Measurements from ENCODE around the gene STRIP1. TPM values are rescaled to one million over a fixed set of nuclear protein-coding genes. Genes with fewer than 3 reads are reported as not detected.
"Not testable (repeated sequence)": the region's sequence is repeated elsewhere in the genome, so short reads cannot be mapped to it uniquely, and the experiment has no call there.

The STRIP1 gene
- total RNA-seq, 1 donor from 2014 or later, result 69.1 TPM

DNA sequence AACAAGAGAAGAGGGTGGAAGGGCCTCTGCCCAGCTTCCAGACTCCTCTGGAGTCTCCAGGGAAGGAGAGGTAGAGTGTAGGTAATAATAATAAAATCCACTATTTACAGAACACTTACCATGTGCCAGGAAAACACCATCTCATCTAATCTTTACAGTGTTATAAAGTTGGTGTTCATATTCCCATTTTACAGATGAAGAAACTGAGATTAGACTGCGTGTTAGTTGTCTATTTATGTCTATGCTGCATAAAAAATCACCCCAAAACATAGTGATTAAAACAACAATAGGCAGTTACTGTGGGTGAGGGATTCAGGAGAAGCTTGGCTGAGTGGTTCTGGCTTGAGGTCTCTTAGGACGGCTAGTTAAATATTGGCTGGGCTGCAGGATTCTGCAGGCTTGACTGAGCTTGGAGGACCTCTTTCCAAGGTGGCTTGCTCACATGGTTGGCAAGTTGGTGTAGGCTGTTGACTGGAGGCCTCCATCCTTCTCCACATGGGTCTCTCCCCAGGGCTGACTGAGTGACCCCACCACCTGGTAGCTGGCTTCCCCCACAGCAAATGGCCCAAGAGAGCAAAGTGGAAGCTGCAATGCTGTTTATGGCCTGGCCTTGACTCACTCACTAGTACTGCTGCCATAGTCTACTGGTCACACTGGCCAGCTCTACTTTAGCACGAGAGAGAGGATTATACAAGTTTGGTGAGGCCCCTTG is 42.5 kb downstream of the STRIP1 start:
- no peak overlapping the region for H3K27ac Mint-ChIP-seq (ENCODE audit: unreplicated experiment)
- no peak overlapping the region for H3K4me3 Mint-ChIP-seq
- TF ChIP-seq, protein P1, sequence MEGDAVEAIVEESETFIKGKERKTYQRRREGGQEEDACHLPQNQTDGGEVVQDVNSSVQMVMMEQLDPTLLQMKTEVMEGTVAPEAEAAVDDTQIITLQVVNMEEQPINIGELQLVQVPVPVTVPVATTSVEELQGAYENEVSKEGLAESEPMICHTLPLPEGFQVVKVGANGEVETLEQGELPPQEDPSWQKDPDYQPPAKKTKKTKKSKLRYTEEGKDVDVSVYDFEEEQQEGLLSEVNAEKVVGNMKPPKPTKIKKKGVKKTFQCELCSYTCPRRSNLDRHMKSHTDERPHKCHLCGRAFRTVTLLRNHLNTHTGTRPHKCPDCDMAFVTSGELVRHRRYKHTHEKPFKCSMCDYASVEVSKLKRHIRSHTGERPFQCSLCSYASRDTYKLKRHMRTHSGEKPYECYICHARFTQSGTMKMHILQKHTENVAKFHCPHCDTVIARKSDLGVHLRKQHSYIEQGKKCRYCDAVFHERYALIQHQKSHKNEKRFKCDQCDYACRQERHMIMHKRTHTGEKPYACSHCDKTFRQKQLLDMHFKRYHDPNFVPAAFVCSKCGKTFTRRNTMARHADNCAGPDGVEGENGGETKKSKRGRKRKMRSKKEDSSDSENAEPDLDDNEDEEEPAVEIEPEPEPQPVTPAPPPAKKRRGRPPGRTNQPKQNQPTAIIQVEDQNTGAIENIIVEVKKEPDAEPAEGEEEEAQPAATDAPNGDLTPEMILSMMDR (conservative IDR thresholded peaks at IDR 0.05), result no peak
- H3K36me3 Mint-ChIP-seq (ENCODE audit: low read depth), result no peaks in the 10 kb centered on the region
- H3K4me1 Mint-ChIP-seq, result no peaks in the 10 kb centered on the region
- no peak for DNase-seq (ENCODE audit: low read depth, low spot score)
- peaks cover 89% of the 10 kb centered on the region for H3K27me3 Mint-ChIP-seq (ENCODE audit: low read depth)
- H3K9me3 Mint-ChIP-seq, result no peaks in the 10 kb centered on the region

DNA sequence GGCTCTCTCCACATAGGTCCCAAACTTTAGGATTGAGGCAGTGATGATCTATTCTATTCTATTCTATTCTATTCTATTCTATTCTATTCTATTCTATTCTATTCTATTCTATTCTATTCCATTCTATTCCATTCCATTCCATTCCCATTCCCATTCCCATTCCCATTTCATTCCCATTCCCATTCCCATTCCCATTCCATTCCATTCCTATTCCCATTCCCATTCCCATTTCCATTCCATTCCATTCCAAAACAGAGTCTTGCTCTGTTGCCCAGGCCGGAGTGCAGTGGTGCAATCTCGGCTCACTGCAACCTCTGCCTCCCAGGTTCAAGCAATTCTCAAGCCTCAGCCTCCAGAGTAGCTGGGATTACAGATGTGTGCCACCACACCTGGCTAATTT is 45.6 kb downstream of the STRIP1 start:
- H3K4me1 Mint-ChIP-seq; H3K36me3 Mint-ChIP-seq (ENCODE audit: low read depth); DNase-seq (ENCODE audit: low read depth, low spot score); H3K9me3 Mint-ChIP-seq; H3K4me3 Mint-ChIP-seq; H3K27ac Mint-ChIP-seq (ENCODE audit: unreplicated experiment): not testable (repeated sequence)
- peaks cover 90% of the 10 kb centered on the region for H3K27me3 Mint-ChIP-seq (ENCODE audit: low read depth)

GRCh38 chr1:110081061-110081460 is 46.6 kb downstream of the STRIP1 start:
- DNase-seq (ENCODE audit: low read depth, low spot score), result no peak
- H3K27me3 Mint-ChIP-seq (ENCODE audit: low read depth), result peaks cover 92% of the 10 kb centered on the region
- TF ChIP-seq, protein P1 (conservative IDR thresholded peaks at IDR 0.05), result no peak
- no peak overlapping the region for H3K4me3 Mint-ChIP-seq
- H3K36me3 Mint-ChIP-seq (ENCODE audit: low read depth), result no peaks in the 10 kb centered on the region
- no peak overlapping the region for H3K27ac Mint-ChIP-seq (ENCODE audit: unreplicated experiment)
- H3K4me1 Mint-ChIP-seq, result peaks cover 8% of the 10 kb centered on the region
- no peaks in the 10 kb centered on the region for H3K9me3 Mint-ChIP-seq

GRCh38 chr1:110082477-110082876 is 48.1 kb downstream of the STRIP1 start:
- H3K27ac Mint-ChIP-seq (ENCODE audit: unreplicated experiment), result no peak overlapping the region
- no peak for DNase-seq (ENCODE audit: low read depth, low spot score)
- no peaks in the 10 kb centered on the region for H3K9me3 Mint-ChIP-seq
- H3K4me1 Mint-ChIP-seq, result peaks cover 8% of the 10 kb centered on the region
- H3K4me3 Mint-ChIP-seq, result peak overlapping the region; percentile 39
- TF ChIP-seq, protein P1 (conservative IDR thresholded peaks at IDR 0.05), result no peak
- no peaks in the 10 kb centered on the region for H3K36me3 Mint-ChIP-seq (ENCODE audit: low read depth)
- peaks cover 91% of the 10 kb centered on the region for H3K27me3 Mint-ChIP-seq (ENCODE audit: low read depth)

- H3K4me3 Mint-ChIP-seq, result peak overlapping the region; percentile 42
- DNase-seq (ENCODE audit: low read depth, low spot score), result no peak
- peaks cover 90% of the 10 kb centered on the region for H3K27me3 Mint-ChIP-seq (ENCODE audit: low read depth)
- H3K36me3 Mint-ChIP-seq (ENCODE audit: low read depth), result no peaks in the 10 kb centered on the region
- no peaks in the 10 kb centered on the region for H3K9me3 Mint-ChIP-seq
- H3K4me1 Mint-ChIP-seq, result peaks cover 8% of the 10 kb centered on the region
- TF ChIP-seq, protein P1 (conservative IDR thresholded peaks at IDR 0.05), result no peak
- no peak overlapping the region for H3K27ac Mint-ChIP-seq (ENCODE audit: unreplicated experiment)
These were observed 48.8 kb downstream of the STRIP1 start for GRCh38 chr1:110083061-110083865.

DNA sequence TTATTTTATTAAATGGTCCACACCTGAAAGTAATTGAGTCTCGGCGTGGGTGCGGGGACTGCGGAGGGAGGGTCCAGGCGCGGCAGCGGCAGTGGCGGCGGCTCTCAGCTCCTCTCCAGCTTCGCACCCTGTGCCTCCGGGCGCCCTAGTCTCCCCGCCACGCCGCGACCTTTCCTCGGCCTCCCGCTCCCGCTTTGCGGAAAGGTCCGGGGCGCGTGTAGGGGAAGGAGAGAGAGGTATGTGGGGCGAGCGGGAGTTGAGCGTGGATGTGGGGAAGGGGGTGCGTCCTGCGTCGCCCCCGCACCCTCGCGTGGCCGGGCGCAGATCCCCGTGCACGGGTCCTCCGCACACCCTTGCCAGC is 49.4 kb downstream of the STRIP1 start:
- DNase-seq (ENCODE audit: low read depth, low spot score), result no peak
- TF ChIP-seq, protein P1 (conservative IDR thresholded peaks at IDR 0.05), result no peak
- Mint-ChIP-seq H3K36me3 (ENCODE audit: low read depth) (no peaks in the 10 kb centered on the region), H3K4me3 (no peak overlapping the region), H3K27ac (ENCODE audit: unreplicated experiment) (no peak overlapping the region), H3K9me3 (no peaks in the 10 kb centered on the region), H3K27me3 (ENCODE audit: low read depth) (peaks cover 86% of the 10 kb centered on the region), H3K4me1 (peaks cover 8% of the 10 kb centered on the region)
